ENCODE results near the gene S100A8.

Gene S100A8

GRCh38 chr1:153389973-153390879, 647 bp downstream of the S100A8 start:
- DNase-seq = no peak

DNA sequence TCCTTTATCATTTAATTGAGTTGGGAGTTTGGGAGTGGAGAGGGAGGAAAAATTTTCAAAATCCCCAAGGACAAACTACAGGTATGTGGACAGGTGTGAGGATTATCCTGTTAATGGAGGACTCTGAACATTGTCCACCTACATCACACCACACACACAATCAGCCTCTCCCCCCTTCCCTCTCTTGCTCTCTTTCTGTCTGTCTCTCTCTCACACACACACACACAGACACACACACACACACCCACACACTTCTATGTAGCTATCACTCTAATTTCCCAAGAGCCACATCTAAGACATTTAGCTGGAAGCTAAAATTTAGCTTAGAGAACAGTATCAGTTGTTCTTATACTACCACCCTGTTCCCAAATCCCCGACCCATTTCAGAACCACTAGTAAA, 1.5 kb downstream of the S100A8 start:
- no peak for DNase-seq

- no peak for DNase-seq
Observed at GRCh38 chr1:153387785-153388184, 3.1 kb downstream of the S100A8 start.

- no peak for DNase-seq
Observed at GRCh38 chr1:153387001-153387400, 3.9 kb downstream of the S100A8 start.

- DNase-seq = no peak
Observed at GRCh38 chr1:153386500-153386901, 4.4 kb downstream of the S100A8 start.

GRCh38 chr1:153384958-153385580, 5.8 kb downstream of the S100A8 start:
- DNase-seq = no peak

- no peak for DNase-seq
Observed at GRCh38 chr1:153380711-153381110, 10.2 kb downstream of the S100A8 start.

- no peak for DNase-seq
Observed at GRCh38 chr1:153379591-153379990, 11.3 kb downstream of the S100A8 start.

GRCh38 chr1:153375511-153375910, 15.4 kb downstream of the S100A8 start, which contains the start of gene S100A12:
S100A12 (minus strand) TSS chr1:153375621; CDS start chr1:153374592, 1,029 bp downstream.
- peak; percentile 92 for DNase-seq

GRCh38 chr1:153374071-153374470, 16.8 kb downstream of the S100A8 start:
- DNase-seq = no peak

DNA sequence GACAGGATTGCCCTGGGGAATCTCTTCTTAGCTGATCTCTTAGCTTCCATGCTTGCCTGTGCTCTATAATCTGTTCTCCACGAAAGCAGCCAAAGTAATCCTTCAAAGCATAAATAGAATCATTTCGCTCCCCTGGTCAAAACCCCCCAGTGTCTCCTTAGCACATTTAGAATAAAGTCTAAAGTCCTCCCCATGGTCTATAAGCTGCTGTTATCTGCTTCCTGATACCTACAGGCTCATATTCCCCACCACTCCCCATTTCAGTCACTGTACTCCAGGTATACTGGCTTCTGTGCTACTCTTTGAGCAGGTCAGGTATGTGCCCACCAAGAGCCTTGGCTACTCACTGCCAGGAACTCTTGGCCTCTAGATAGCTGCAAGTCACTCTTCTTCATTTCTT, 18.3 kb downstream of the S100A8 start:
- no peak for DNase-seq

- no peak for DNase-seq
Observed at GRCh38 chr1:153371231-153371630, 19.6 kb downstream of the S100A8 start.

GRCh38 chr1:153370146-153370545, 20.7 kb downstream of the S100A8 start:
- DNase-seq = no peak

- no peak for DNase-seq
Observed at GRCh38 chr1:153368495-153368894, 22.4 kb downstream of the S100A8 start.

GRCh38 chr1:153367090-153367489, 23.8 kb downstream of the S100A8 start:
- no peak for DNase-seq

DNA sequence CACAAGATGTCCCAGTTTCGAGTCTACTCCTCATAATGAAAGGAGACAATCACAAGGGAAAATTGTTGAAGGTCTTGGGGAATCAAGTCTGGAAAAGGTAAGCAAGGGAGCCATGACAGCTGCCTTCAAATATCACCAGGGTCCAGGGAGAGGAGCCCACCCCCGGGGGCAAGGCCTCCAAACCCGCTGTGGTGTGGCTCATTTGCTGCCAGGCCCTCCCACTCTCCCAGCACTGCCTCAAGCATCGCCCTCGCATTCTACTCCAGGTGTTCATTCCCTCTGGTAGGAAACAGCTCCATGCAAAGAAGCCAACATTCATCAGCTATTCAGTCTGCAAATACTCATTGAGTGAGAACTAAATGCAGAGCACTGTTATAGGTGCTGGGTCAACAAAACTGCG, 24.6 kb downstream of the S100A8 start:
- DNase-seq = no peak

DNA sequence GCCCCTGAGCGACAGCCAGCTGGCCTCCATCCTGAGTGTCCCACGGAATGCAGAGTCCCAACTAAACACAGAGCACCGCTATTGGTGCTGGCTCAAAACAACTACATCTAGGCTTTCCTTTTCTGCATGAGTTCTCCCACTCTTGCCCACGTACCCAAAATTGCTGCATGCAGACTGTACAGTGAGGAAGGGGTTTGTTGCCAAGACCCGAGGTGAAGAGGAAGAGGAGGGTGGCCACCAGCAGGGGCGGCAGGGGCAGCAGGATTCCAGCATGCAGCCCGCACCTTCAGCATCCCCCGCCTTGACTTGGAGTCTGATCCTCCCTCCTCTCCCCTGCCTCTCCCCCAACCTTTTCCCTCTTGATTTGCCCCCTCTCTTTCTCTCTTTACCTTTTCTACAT, 25.2 kb downstream of the S100A8 start:
- no peak for DNase-seq

GRCh38 chr1:153364766-153365666, 25.9 kb downstream of the S100A8 start:
- no peak for DNase-seq

GRCh38 chr1:153364156-153364555, 26.7 kb downstream of the S100A8 start:
- DNase-seq = no peak

DNA sequence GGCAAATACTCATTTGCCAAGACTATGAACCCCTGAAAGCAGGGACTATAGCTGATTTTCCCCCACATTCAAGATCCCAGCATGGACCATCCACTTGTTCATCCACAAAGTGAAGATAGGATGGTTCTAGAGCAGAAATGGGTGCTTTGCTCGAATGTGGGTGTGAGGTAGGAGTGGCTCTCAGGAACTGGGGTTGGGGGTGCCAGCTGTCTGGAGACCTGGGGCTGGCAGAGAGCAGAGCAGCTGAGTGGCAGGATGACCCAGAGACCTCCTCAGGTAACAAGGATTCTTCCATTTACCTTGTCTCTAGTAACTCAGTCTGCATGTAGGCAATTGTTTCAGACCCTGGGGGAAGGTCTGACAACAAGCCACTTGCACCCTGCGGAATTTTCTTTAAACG, 27.2 kb downstream of the S100A8 start:
- no peak for DNase-seq

GRCh38 chr1:153362187-153362775, 28.6 kb downstream of the S100A8 start:
- DNase-seq = no peak

GRCh38 chr1:153361480-153362109, 29.3 kb downstream of the S100A8 start:
- no peak for DNase-seq

All from kidney glomerular epithelial cell (primary cell).